ENCODE measurements around the gene LEO1.

Gene LEO1

DNA sequence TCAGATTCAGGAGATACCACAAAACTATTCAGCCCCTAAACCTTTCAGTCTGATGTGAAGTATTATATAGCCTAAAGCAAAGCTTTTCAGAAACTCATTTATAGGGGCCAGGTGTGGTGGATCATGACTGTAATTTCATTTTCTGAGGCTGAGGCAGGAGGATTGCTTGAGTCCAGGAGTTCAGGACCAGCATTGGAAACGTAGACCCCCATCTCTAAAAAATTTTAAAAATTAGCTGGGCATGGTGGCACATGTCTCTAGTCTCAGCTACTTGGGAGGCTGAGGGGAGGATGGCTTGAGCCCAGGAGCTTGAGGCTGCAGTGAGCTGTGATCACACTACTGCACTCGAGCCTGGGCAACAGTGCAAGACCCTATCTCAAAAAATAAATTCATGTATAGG, 82.1 kb downstream of the LEO1 start:
- ATAC-seq (replicated peaks) = no peak
- H3K36me3 Mint-ChIP-seq (ENCODE audit: insufficient read depth) = peaks cover 52% of the 10 kb centered on the region
- no peak overlapping the region for H3K4me3 Mint-ChIP-seq
- peaks cover 6 to 18% of the 10 kb centered on the region in 2 donors for H3K4me1 Mint-ChIP-seq (ENCODE audit: low read depth in 2 of 2)
- no peaks in the 10 kb centered on the region for H3K27me3 Mint-ChIP-seq
- no peak for DNase-seq
- no peak overlapping the region for H3K27ac Mint-ChIP-seq
- no peaks in the 10 kb centered on the region for H3K9me3 Mint-ChIP-seq

DNA sequence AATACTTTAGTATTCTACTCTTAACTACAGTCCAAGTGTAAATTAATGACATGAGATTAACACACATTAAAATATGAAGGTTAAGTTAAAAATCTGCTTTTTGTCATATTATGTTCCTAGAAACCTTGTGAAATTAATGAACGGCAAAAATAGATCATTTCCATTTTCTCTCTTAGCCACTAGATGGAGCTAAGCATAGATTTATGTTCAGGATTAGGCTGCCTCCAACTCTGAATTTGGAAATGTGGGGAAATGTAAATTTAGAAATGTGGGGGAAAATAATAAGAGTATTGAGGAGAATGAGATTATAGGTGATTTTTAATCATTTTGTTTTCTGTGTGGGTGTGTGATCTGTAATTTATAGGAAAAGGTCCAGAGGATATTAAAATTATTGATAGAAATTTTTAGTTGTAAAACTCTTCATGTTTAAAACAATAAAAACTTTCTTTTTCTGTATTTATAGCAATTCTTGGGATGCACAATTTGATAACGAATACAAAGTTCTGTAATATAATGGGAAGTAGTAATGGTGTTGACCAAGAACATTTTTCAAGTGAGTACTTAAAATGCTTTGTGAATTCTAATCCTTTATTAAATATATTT, 82.9 kb downstream of the LEO1 start:
- Mint-ChIP-seq H3K4me1 (ENCODE audit: low read depth in 2 of 2) (peaks cover 7 to 20% of the 10 kb centered on the region in 2 donors), H3K9me3 (no peaks in the 10 kb centered on the region), H3K36me3 (ENCODE audit: insufficient read depth) (peaks cover 46% of the 10 kb centered on the region), H3K27ac (no peak overlapping the region), H3K4me3 (no peak overlapping the region), H3K27me3 (no peaks in the 10 kb centered on the region)
- no peak for DNase-seq
- no peak for ATAC-seq (replicated peaks)
